ENCODE measurements around the gene DAND5.
A peak's percentile ranks its signal among the peaks of the same experiment; 100 is the strongest.

DNA sequence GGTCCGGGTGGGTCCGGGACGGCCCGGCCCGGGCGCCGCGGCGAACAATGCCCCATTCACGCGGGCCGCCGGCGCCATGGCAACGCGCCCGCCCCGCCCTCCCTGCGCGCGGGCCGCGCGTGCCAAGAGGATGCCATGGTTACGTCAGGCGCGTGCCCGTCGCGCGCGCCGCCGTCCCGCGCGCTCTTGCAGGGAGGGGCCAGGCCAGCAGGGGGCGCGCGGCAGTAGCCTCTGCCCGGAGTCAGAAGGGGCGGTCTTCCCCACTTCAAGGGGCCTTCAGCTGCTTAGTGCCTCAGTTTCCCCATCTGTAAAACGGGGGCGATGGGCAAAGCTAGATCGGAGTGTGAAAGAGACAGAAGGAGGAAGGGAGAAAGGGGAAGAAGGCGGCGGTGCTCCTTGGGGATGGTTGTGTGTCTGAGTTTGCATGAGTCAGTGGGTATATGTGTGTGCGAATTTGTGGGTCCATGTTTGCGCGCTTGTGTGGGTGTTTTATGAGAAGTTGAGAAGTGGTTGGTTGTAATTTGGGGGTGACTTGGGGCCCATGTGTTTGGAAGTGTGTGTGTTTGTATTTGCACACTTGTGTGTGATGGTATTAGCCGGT is 14.3 kb downstream of the DAND5 start:
- TF ChIP-seq, protein P1, sequence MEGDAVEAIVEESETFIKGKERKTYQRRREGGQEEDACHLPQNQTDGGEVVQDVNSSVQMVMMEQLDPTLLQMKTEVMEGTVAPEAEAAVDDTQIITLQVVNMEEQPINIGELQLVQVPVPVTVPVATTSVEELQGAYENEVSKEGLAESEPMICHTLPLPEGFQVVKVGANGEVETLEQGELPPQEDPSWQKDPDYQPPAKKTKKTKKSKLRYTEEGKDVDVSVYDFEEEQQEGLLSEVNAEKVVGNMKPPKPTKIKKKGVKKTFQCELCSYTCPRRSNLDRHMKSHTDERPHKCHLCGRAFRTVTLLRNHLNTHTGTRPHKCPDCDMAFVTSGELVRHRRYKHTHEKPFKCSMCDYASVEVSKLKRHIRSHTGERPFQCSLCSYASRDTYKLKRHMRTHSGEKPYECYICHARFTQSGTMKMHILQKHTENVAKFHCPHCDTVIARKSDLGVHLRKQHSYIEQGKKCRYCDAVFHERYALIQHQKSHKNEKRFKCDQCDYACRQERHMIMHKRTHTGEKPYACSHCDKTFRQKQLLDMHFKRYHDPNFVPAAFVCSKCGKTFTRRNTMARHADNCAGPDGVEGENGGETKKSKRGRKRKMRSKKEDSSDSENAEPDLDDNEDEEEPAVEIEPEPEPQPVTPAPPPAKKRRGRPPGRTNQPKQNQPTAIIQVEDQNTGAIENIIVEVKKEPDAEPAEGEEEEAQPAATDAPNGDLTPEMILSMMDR (IDR thresholded peaks at IDR 0.05 in 8 of 11, conservative IDR thresholded peaks at IDR 0.05 in 3 of 11) = peak; percentile 82 to 99 (median 96)
- no peak for TF ChIP-seq POLR2A (IDR thresholded peaks at IDR 0.05)

Data from spleen (tissue), 7 donors.